GM12892 (cell line): ENCODE data around the gene GNAI3.

Experiments used
- POLR2A ChIP-seq: IDR thresholded peaks from 2 replicates; pipeline ENCODE4 v1.6.1; 2011; ENCODE audit warnings: low read depth, low read length, control low read depth
- POLR2AphosphoS5 ChIP-seq: IDR thresholded peaks from 2 replicates; pipeline ENCODE4 v1.6.1; 2011; ENCODE audit warnings: low read depth, low read length, control low read depth
- TAF1 ChIP-seq: IDR thresholded peaks from 2 replicates; pipeline ENCODE4 v1.6.1; 2011; ENCODE audit warnings: low read depth, mild to moderate bottlenecking, control low read depth, low read length, borderline replicate concordance

GRCh38 chr1:109527098-109527811, 21.2 kb upstream of the GNAI3 start:
- TF ChIP-seq POLR2A: peak; percentile 19; the same call in 1 of the 2 replicates
- TF ChIP-seq TAF1: no peak
- 0 out of 2 replicates have a peak, but pooled peaks have one; percentile 31 for TF ChIP-seq POLR2AphosphoS5
